T-helper 22 cell (primary cell): ENCODE measurements around the gene PMEPA1.
"Not testable (repeated sequence)": the region's sequence is repeated elsewhere in the genome, so short reads cannot be mapped to it uniquely, and the experiment has no call there.

ENCODE experiments used
- DNase-seq: peaks from one replicate; pipeline ENCODE4 v3.0.0-alpha.2; 2020; ENCODE audit warnings: low read depth

The PMEPA1 gene

GRCh38 chr20:57649617-57650015 is 60.2 kb downstream of the PMEPA1 start:
- no peak for DNase-seq

GRCh38 chr20:57648878-57649616 is 60.8 kb downstream of the PMEPA1 start:
- DNase-seq, result no peak

- DNase-seq, result no peak
Observed at GRCh38 chr20:57647933-57648785, 61.7 kb downstream of the PMEPA1 start.

GRCh38 chr20:57647006-57647932 is 62.5 kb downstream of the PMEPA1 start:
- no peak for DNase-seq

- DNase-seq, result no peak
Observed at GRCh38 chr20:57638895-57639236, 70.9 kb downstream of the PMEPA1 start.

- DNase-seq, result no peak
Observed at GRCh38 chr20:57638173-57638894, 71.5 kb downstream of the PMEPA1 start.

GRCh38 chr20:57633945-57634491 is 75.8 kb downstream of the PMEPA1 start:
- DNase-seq, result no peak

GRCh38 chr20:57632286-57632685 is 77.5 kb downstream of the PMEPA1 start:
- DNase-seq, result no peak

- DNase-seq, result no peak
Observed at GRCh38 chr20:57630061-57630460, 79.8 kb downstream of the PMEPA1 start.

GRCh38 chr20:57629491-57629901 is 80.3 kb downstream of the PMEPA1 start:
- DNase-seq, result not testable (repeated sequence)

GRCh38 chr20:57628962-57629308 is 80.9 kb downstream of the PMEPA1 start:
- not testable (repeated sequence) for DNase-seq

GRCh38 chr20:57628047-57628961 is 81.5 kb downstream of the PMEPA1 start:
- DNase-seq, result peak; percentile 60

GRCh38 chr20:57627339-57627738 is 82.5 kb downstream of the PMEPA1 start:
- DNase-seq, result no peak

GRCh38 chr20:57625978-57626377 is 83.8 kb downstream of the PMEPA1 start:
- no peak for DNase-seq

GRCh38 chr20:57625181-57625958 is 84.4 kb downstream of the PMEPA1 start:
- no peak for DNase-seq

- no peak for DNase-seq
Observed at GRCh38 chr20:57624124-57624523, 85.7 kb downstream of the PMEPA1 start.

GRCh38 chr20:57622579-57623381 is 87.0 kb downstream of the PMEPA1 start:
- peak; percentile 44 for DNase-seq

GRCh38 chr20:57622201-57622570 is 87.6 kb downstream of the PMEPA1 start:
- no peak for DNase-seq
